GM18861 (cell line): Measurements from ENCODE around the gene MAPK11.

Experiments used
- ATAC-seq: cut with Tn5 transposase; IDR thresholded peaks from one replicate; pipeline ENCODE4 v1.9.1; 2021; ENCODE audit not compliant: unreplicated experiment

Gene MAPK11

DNA sequence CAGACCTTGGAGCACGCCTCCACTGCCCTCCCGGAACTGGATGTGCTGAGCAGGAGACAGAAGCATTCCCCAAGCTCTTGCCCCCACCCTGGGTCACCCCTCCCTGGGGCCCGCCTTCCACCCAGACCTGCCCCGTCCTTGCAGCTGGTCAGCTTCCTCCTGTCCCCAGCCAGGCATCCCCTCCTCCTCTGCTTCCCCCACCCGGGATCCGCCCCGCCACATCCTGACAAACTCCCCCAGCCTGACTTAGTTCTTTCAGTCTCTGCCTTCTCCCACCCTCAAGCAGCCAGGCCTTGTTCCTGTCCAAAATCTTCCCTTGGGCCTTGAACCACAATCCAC lies 38.4 kb upstream of the MAPK11 start:
- ATAC-seq = no peak

DNA sequence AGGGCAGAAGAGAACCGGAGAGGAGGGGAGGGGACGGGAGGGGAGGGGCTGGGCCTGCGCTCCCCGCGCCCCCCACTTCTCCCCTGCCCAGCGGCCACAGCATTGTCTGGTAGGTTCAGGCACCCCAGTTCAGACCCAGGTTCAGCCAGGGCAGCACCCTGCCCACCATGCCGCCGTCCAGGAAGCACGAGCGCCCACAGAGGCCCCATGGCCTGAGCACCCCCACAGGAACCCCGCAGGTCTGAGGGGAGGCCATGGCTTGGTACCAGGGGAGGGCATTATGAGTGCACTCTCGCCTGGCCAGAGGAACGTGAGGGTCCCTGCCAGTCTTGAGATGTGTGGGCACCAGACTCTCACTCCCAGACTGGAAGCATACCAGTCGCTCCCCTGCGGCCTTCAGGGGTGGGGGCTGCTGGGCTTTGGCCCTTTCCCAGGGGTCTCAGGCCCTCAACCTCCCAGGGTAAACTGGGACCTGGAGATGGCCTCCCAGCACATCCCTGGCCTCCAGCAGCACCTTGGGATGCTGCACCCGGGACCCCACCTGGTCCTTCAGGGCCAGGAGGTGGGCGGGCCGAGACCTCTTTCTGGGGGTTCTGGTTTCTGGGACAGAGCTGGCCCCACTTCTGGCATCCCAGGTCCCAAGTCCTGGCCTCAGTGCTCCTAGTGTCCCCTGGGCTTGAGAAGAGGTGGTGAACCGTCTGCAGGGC lies 37.9 kb upstream of the MAPK11 start:
- no peak for ATAC-seq

DNA sequence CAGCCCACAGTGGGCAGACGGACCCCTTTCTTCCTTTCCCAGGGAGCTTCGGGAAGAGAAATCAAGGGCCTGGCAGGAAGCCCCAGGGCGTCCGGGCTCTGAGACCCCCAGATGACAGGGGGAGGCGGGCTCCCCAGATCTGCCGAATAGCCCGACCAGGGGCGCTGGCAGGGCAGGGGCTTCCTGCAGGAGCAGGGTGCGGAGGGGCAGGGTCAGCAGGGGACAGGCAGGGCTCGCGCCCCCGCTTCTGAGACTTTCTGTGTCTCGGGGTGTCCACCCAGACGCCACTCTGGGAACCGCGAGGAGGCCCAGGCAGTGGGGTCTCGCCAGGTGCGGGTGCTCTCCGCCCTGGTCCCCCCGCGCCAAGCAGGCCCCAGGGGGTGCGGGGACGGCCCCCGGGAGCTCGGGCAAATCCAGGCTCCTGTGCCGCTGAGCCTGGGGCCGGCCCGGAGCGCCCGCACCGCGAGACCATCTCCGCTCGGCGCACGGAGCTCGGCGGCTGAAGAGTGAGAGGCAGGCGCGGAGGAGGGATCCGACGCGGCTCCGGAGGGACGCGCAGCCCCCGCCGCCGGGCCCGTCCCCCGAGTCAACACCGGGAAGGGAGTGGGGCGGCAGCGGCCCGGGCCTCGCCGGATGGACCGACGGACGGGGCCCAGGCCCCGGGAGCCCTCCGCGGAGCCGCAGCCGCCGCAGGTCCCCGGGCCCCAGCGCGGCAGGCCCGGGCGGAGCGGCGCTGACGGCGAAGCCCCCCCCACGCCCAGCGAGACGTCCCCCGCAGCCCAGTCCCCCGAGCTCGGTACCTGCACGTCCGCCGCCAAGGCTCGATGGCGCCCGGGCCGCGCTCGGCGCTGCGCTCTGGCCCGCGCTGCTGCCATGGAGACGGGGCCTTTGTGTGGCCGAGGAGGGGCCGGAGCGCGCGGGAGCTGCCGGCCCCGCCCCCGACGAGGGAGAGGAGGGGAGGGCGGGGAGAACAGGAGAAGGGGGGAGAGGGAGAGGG lies 36.9 kb upstream of the MAPK11 start, which contains the start of gene PLXNB2:
Gene PLXNB2 (minus strand): TSS at position 894 of the 997 bp plus-strand sequence. CDS start 17,062 bp downstream, outside the sequence.
- ATAC-seq = no peak

DNA sequence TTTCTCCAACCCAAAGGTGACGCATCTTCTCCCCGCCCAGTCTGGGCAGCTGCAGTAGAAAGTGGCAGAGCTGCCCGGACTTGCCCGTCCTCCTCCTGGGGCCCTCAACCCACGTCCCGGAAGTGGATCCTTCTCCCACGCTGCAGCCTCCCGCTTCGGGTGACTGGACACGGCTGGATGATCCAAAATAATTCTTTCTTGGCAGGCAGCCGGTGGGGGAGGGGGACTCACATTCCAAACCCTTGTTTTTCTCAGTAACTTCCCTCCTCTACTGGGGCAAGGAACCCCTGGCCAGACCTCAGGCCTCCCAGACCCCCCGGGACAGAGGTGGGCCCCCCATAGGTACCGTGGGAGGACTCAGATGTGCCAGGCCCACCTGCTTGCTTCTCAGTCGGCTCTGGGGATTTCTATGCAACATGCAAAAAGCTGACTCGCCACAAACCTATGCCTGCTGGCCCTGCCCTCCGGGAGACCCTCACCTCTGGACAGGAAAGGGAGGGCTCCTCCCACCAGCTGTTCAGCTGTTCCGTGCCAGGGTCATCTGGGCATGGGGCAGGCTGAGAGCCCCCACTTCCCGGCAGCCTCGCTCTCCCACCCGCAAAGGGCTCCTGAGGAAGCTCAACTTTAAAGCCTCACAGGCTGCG lies 35.9 kb upstream of the MAPK11 start:
- no peak for ATAC-seq

DNA sequence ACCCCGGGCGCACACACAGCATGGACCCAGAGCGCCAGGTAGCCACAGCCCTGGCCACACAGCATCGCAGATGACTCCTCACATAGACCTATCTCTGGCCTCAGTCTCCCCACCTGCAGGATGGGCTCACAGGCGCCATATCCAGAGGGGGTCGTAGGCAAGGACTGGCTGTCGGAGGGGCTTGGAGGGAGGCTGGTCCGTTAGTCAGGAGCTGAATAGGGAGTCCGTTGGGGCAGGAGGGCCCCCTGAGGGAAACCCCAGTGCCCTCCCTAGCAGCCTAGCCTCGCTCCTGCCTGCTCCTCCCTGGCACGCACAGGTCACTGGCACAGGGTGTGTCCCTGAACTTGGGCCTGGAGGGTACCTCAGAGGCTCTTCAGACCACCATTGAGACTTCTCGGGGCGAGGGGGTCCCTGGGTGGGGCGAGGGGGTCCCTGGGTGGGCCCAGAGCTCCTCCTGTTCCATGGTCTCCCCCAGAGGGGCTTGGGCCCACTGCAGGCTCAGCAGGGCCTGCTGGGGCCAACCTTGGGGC lies 35.3 kb upstream of the MAPK11 start:
- no peak for ATAC-seq

DNA sequence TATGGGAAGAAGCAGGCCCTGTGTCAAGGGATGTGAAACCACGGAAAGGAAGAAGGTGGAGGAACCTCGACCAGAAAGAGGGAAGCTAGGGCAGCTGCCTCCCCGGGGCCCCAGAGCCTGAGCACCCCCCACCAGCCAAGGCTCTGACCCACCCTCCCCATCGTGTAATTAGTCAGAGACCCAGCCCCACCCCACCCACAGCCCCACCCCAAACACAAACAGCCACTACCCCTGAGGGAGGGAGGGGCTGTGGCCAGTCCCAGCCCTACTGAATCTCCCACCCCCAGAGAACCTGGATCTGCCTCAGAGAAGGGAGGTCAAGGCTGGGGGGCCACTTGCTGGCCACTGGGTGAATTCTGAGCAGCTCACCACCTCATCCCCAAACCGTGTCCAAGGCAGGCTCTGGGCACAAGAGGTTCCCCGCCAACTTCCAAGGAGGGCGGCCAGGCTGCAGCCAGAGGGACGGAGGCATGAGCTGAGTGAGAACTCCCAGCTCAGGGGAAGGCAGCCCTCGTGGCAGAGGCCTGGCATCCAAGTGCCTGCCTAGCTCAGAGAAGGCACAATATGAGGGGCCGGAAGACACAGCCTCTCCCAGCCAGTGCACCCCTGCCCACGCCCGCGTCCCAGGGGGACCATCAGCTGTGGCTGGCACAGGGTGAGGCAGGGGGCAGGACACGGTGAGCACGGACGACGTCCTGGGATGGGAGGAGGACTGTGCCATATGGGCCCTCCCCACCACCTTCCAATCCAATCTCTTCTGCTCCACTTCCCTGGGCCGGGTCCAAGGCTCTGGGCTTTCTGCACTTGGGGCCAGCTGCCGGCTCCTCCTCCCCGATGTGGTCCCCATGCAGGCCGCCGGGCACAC lies 34.6 kb upstream of the MAPK11 start:
- ATAC-seq = no peak

DNA sequence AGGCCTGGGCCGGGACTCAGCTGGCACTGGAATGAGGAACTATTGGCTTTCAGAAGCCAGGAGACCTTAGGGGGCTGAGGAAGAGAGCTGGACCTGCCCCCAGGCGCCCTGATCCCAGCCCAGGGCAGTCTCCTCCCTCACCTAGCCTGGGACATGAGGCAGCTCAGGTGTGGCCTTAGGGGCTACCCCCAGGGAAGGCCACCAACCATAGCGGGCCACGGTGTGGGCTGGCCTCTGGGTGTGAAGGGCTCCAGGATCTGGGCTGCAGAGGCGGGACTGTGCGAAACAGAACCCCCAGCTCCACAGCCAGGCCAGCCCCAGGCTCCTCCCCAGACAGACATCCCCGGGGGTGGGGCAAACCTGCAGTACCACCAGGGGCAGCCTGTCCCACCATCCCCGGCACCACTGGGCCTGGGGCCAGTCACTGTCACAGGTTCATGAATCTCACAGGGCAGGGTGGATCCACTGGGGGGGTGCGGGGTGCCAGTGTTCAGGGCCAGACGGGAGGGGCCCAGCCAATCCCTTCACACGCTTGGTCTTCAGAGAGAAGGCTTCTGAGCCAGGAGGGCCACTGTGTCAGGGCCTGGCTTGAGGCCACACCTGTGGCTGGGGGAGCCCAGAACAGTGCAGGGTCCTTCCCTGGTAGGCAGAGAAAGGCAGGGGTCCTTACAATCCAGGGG lies 33.8 kb upstream of the MAPK11 start:
- ATAC-seq = no peak

DNA sequence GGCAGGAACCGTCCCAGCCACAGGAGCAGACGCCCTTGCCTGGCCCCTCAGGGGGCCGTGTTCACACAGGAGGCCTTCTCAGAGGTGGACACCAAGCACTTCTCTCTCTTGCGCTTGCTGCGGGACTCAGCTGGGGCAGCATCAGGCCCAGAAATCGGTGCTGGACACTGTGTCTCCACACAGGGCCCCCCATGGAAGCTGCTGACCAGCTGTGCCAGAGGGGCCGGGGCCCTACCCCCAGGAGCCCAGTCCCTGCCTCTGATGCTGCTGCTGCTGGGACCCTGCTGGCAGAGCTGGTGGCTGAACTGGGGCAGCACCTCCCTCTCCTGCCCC lies 33.3 kb upstream of the MAPK11 start:
- no peak for ATAC-seq

DNA sequence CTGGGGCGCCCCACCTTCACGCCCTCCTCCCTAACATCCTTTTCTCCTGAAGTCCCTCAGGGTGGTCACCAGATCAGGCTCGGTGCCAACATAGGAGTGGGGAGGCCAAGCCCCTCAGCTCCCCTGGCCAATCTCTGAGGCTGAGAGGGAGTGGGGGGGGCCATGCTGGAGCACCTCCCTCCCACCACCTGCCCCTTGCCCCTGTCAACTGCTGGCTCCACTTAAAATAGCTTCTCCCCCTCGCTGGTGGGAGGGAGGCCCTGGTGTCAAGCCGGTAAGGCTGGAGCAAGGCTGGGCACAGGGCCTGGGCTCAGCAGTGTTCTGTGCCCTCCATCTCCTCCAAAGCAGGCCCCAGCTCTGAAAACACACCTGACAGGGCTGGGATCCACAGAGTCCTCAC lies 32.4 kb upstream of the MAPK11 start:
- ATAC-seq = no peak

DNA sequence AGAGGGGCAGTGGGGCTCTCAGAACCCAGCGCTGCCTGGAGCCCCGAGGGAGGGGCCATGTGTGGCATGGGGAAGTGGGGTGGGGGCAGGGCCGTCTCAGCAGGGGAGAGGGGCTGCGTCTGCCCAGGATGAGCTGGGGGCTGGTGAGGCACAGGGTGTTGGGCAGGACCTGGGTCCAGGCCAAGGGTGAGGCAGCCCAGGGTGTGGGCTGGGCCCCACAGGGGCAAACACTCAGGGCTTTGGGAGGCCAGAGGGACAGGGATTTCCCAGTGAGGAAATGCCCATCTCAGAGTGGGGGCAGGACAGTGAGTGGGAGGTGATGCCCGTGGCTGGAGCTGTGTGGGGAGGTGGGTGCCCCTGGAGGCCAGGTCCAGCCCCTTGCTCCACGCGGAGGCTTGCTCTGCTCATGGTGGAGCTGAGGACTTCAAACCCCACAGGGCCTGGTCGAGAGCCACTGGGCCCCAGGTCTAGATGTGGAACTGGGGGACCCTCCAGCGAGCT lies 31.9 kb upstream of the MAPK11 start:
- ATAC-seq = no peak

DNA sequence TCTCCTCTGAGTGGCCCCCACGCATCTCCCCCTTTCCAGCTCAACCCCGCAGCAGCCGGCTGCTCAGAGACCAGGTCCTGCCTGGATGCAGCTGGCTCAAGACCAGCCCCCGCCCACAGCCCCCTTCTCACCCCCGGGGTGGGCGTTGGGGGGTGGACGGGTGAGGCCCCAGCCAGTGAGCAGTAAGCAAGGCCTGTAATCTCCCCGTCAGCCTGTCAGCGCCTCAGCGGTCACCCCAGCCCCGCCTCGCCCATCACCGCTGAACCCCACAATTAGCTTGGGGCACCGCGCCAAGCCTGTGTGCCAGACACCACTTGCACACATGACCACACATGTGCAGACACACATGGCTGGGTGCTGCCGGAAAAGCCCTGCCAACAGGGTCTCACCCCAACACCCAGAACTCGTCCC lies 31.4 kb upstream of the MAPK11 start:
- ATAC-seq = no peak

DNA sequence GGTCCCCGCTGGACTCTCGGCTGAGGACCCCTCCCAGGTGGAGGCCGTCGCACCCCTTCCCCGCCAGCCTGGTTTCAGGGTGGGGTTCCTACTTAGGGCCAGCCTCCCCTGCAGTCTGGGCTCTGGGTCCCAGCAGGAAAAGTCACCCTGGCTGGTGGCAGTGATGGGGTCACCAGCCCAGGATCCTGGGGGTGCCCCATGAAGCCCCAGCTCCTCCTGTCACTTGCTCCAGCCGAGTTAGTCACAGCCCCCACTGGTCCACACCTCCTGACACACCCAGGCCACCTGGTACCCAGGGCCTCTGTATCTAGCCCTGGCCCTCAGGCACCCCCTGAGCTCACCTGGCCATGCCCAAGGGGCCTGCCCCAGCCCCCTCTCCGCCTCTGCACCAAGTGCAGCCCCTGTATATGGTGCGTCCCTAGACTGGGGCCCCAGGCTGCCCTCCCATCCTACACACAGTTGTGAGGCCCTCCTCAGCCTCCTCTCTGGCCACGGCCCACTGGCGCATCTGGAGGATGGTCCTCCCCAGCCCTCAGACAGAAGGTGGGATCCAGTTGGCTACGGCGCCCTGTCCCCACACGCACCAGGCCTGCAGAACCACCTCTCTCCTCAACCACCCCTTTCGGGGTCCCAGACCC lies 30.6 kb upstream of the MAPK11 start:
- no peak for ATAC-seq

DNA sequence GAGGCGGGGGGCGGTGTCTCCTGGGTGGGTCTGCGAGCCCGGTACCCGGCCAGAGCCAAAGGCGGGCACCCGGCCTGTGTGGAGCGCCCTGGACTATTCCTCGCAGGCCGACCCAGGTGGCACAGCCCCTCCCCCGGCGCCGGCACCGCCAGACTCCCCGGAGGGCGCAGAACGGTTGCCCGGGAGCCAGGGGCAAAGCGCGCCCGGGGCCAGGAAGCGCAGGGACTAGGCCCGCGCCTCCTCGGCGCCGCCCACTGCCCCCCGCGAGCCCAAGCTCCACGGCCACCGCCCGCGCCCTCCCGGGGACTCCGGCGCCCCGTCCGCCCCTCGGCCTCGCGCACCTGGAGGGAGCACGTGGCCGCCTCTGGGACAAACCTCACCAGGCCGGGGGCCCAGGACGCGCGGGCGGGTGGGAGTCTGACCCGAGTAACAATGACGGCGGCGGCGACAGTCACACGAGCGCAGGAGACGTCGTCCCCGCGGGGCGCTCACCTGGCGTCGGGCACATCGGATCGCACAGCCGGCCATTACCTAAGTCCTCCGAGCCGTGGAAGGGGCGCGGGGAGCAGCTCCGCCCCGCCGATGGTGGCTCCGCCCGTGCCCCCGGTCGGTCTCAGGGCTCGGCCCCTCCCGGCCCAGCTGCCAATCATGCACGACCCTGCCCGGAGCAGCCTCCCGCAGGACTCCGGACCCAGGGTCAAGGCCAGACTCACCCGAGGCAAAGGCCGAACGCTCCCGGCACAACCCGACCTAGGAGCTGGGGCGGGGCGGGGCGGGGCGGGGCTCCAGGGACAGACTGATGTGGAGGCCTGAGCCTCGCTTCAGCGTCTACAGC lies 29.8 kb upstream of the MAPK11 start:
- ATAC-seq = no peak

DNA sequence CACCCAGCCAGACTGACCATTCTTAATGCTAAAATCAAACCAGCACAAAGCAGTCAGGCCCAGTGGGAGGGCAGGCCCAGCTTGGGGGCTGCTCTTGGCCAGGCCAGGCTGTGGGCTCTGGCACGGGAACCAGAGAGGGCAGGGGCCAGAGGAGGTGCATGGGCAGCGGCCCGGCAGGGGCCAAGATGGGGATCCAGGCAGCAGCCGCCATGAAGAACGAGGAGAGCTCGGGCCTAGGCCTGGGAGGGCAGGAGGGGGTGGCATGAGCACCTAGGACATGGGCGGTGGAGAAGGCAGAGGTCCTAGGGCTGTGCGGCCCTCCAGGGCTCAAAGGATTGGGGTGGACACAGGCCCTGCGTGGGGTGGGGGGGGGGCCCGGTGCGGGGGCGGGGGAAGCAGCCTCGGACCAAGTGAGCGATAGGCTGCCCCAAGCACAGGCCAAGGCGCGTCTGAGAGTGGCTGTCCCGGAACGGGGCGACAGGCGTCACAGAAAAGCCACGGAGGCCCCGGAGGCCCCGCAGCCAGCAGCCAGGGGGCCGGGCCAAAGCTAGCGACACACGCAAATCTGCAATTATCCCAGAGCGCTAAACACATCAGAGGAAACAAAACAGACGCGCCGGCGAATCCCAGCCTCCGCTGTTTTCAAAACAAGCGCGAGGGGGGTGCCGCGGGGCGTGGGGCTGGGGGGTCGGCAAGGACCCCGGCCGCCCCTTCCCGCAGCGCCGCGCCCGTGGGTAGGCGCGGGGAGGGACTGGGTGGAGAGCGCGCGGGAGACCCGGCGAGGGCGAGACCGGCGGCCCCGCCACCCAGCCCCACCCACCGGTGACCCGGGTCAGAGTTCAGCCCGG lies 29.0 kb upstream of the MAPK11 start:
- ATAC-seq = no peak

DNA sequence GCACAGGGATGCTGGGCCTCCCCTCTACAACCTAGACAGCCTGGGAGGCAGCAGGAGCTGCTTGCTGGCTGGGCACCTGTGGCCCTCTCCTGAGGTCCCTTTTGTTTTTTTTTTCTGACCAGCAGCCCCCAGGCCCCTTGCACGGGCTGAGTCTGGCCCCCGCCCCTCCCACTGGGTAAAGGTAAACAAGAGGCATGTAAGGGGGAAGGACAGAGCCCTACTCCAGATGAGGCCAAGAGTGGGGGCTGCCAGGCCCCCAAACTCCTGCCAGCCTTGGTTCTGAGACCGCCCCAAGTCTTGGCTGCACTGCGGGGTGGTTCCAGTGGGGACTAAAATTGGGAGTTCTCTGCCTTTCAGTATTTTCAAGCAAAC lies 28.1 kb upstream of the MAPK11 start:
- no peak for ATAC-seq

DNA sequence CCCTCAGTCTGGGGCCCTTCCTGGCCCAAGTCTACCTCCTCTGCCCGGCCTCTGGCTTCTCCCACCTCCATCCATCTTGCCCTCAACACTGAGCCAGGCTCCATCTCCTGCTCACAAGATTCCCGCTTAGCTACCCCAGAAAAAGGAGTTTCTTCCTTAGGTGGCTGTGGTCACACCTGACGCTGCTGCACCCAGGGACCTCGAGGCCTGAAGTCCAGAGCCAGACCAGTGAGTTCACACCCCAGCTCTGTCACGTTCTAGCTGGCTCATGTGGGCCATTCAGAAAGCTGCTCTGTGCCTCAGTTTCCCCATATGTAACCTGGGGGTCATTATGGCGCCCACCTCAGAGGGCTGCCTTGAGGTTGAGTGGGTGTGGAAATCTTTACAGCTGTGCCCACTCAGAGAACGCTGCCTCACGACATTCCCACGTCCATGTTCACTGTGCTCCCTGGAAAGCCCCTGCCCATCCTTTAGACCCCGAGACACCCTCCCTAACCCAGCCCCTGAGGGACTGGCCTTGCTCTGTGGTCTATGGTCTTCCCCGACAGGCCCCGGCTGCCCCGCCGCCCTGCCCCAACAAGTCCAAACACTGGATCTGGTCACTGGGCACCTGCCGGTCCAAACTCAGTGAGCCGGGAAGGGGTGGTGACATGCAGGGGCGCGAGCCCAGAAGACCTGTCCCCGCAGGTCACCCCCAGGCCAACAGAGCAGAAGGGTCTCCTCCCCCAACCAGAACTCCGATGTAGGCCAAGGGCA lies 27.5 kb upstream of the MAPK11 start:
- no peak for ATAC-seq
